Measurements from ENCODE around the gene CDH13.

The CDH13 gene

DNA sequence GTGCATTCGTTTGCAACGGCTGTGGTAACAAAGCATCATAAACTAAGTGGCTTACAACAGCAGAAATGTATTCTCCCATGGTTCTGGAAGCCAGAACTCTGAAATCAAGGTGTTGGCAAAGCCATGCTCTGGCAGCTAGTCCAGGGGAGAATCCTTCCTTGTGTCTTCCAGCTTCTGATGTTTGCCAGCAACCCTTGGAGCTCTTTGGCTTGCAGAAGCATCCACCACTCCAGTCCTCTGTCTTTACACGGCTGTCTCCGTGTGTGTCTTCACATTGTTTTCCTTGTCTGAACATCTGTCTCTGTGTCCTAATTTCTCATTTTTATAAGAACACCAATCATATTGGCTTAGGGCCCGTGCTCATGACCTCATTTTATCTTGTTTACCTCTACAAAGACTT lies 915.7 kb downstream of the CDH13 start:
- WGBS (ENCODE audit: insufficient coverage, insufficient read length): no CpG with 5 or more reads among the region's 5 CpGs
- Histone ChIP-seq H3K9me3 (ENCODE audit: control insufficient read depth, insufficient read depth, low read length) (no peaks in the 10 kb centered on the region), H3K4me1 (ENCODE audit: control insufficient read depth, insufficient read depth, low read length) (no peaks in the 10 kb centered on the region)

DNA sequence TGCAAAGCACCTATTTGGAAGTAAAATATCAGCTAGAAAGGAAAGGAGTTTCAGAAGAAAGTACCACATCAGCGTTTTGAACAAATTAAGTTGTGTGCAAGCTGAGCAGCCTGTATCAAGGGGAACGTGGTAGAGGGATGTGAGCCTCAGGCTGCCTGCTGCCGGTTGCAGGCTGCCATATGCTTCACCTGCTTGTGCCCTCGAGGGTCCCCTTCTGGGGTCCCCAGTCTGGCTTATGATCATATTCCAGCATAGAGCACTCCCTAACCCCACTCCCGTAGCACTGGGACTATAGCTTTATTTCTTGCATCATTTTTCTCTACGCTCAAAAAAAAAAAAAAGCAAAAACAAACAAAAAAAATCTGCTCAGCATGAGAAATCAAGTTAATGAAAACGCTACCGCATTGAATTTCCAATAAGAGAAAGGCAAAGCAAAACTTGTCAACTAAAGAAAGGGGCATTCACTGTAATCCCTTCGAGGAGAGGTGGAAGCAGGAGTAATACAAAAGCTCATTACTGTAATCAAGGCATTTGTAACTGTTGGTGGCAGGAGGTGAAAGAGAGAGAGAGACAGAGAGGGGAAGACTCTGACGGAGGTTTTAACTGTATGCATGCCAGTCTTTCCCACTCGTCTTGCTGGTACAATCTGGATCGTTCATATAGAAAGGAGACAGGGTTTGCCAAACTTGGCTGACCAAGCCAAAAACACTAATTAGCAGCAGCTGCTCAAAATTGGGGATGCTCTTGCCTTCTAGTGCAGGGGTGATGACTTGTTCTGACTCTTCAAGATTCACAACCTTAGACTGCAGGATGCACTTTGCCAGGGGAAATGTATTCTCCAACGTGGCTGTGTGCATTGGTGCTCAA lies 922.8 kb downstream of the CDH13 start:
- Histone ChIP-seq H3K9me3 (ENCODE audit: control insufficient read depth, insufficient read depth, low read length) (no peaks in the 10 kb centered on the region), H3K4me1 (ENCODE audit: control insufficient read depth, insufficient read depth, low read length) (peaks cover 2% of the 10 kb centered on the region; the same call in 1 of the 2 replicates), H3K27ac (ENCODE audit: low read length) (no peak overlapping the region), H3K27me3 (ENCODE audit: control insufficient read depth, insufficient read depth, low read length) (no peaks in the 10 kb centered on the region), H3K36me3 (ENCODE audit: control insufficient read depth, insufficient read depth, low read length) (no peaks in the 10 kb centered on the region), H3K4me3 (ENCODE audit: low read length) (no peak overlapping the region)
- WGBS (ENCODE audit: insufficient coverage, insufficient read length): no CpG with 5 or more reads among the region's 13 CpGs
- DNase-seq (ENCODE audit: low read depth, low spot score): no peak

More for the DNA sequence above, 915.7 kb downstream of the CDH13 start:
- Histone ChIP-seq H3K27me3 (ENCODE audit: control insufficient read depth, insufficient read depth, low read length) (no peaks in the 10 kb centered on the region), H3K27ac (ENCODE audit: low read length) (no peak overlapping the region), H3K4me3 (ENCODE audit: low read length) (no peak overlapping the region), H3K36me3 (ENCODE audit: control insufficient read depth, insufficient read depth, low read length) (no peaks in the 10 kb centered on the region)
- no peak for DNase-seq (ENCODE audit: low read depth, low spot score)

DNA sequence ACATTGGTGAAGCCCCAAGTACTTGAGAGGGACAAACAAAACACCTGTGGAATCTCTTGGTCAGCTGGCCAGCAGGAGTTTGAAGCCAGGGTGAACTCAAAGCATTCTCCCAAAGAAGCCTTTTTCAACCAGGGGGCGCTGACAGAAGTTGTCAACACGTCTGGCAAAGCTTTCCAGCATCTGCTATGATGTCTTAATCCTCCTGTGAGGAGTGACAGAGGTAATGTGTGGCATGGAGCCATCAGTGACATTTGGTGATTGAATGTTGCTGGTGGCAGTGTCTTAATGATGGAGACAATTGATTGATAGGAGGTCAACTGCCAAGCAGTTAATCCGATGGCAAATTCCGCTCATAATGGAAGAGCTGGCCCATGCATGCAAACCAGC lies 923.4 kb downstream of the CDH13 start:
- Histone ChIP-seq H3K36me3 (ENCODE audit: control insufficient read depth, insufficient read depth, low read length) (no peaks in the 10 kb centered on the region), H3K4me3 (ENCODE audit: low read length) (no peak overlapping the region), H3K27me3 (ENCODE audit: control insufficient read depth, insufficient read depth, low read length) (no peaks in the 10 kb centered on the region), H3K27ac (ENCODE audit: low read length) (no peak overlapping the region), H3K9me3 (ENCODE audit: control insufficient read depth, insufficient read depth, low read length) (no peaks in the 10 kb centered on the region), H3K4me1 (ENCODE audit: control insufficient read depth, insufficient read depth, low read length) (peaks cover 2% of the 10 kb centered on the region; the same call in 1 of the 2 replicates)
- DNase-seq (ENCODE audit: low read depth, low spot score): no peak
- no CpG with 5 or more reads among the region's 4 CpGs for WGBS (ENCODE audit: insufficient coverage, insufficient read length)

DNA sequence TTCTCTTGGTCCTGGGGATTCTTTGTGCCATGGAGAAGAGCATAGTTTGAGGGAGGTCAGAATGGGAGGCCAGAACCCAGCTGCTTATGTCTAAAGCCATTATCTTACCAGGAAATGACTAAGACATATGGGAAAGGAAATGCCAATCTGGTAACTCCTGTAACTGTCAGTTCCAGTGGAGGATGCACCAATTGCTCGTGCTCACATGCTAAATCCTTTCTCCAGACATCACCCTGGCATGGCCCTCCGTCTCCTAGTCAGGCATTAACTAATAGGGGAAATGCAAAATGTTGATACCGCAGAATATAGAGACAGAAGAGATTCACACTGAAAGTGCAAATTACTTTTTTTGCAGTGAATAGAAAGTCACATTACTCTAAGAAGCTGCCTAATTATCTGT lies 925.5 kb downstream of the CDH13 start:
- Histone ChIP-seq H3K9me3 (ENCODE audit: control insufficient read depth, insufficient read depth, low read length) (no peaks in the 10 kb centered on the region), H3K4me3 (ENCODE audit: low read length) (no peak overlapping the region), H3K36me3 (ENCODE audit: control insufficient read depth, insufficient read depth, low read length) (no peaks in the 10 kb centered on the region), H3K27me3 (ENCODE audit: control insufficient read depth, insufficient read depth, low read length) (no peaks in the 10 kb centered on the region), H3K4me1 (ENCODE audit: control insufficient read depth, insufficient read depth, low read length) (peaks cover 2% of the 10 kb centered on the region; the same call in 1 of the 2 replicates), H3K27ac (ENCODE audit: low read length) (no peak overlapping the region)
- no CpG with 5 or more reads among the region's 3 CpGs for whole genome bisulfite sequencing (ENCODE audit: insufficient coverage, insufficient read length)
- no peak for DNase-seq (ENCODE audit: low read depth, low spot score)

DNA sequence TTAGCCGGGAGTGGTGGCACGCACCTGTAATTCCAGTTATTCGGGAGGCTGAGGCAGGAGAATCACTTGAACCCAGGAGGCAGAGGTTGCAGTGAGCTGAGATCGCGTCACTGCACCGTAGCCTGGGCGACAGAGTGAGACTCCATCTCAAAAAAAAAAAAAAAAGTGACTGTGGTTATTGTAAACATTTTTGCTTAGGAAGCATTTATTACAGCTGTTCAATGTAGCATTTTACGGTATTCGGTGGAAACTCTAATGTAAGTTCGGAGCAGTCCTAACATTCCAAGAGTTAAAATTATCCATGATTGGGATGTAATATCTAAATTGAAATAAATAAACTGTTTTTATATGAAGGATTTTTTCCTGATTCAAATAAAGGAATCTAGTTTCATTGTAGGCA lies 926.2 kb downstream of the CDH13 start:
- Histone ChIP-seq H3K27me3 (ENCODE audit: control insufficient read depth, insufficient read depth, low read length) (no peaks in the 10 kb centered on the region), H3K9me3 (ENCODE audit: control insufficient read depth, insufficient read depth, low read length) (no peaks in the 10 kb centered on the region), H3K36me3 (ENCODE audit: control insufficient read depth, insufficient read depth, low read length) (no peaks in the 10 kb centered on the region), H3K4me1 (ENCODE audit: control insufficient read depth, insufficient read depth, low read length) (peaks cover 3% of the 10 kb centered on the region; the same call in 1 of the 2 replicates), H3K4me3 (ENCODE audit: low read length) (no peak overlapping the region), H3K27ac (ENCODE audit: low read length) (no peak overlapping the region)
- WGBS (ENCODE audit: insufficient coverage, insufficient read length): no CpG with 5 or more reads among the region's 10 CpGs
- DNase-seq (ENCODE audit: low read depth, low spot score): no peak

DNA sequence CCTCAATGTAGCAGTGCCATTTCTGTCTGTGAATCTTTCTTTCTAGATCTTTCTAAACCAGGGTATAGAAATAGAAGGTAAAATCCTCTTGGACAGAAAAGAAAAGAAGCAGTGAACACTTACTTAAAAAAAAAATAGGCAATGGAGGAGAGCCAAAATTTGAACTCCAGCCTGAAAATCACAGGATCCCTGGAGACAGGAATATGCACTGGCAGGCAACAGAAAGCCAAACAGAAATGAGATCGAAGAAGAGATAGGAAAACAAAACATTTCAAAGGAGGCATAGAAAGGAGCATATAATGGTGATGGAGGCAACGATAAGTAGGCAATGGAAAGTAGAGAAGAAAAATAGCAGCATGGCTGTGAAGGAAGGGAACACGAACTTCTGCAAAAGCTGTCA lies 927.3 kb downstream of the CDH13 start:
- DNase-seq (ENCODE audit: low read depth, low spot score): no peak

DNA sequence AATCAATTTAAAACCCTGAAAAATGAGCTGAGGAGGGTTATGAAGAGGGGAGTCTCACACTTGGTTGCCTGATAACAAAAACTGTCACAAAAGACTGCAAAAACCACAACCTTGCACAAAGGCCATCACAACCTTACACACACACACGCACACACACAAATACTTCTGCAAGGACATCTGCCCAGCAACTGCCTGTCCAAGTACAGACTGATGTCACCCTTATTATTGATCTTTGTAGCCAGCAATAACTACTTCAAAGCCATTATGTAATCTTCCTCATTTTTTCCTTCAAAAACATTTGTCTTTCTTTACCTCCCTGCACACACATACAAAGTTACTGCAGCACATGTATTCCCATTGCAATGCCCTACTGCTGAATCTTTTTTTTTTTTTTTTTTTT lies 927.8 kb downstream of the CDH13 start:
- no CpG with 5 or more reads among the region's 1 CpG for WGBS (ENCODE audit: insufficient coverage, insufficient read length)
- no peak for DNase-seq (ENCODE audit: low read depth, low spot score)
- no peak overlapping the region for H3K4me3 ChIP-seq (ENCODE audit: low read length)
- H3K36me3 ChIP-seq (ENCODE audit: control insufficient read depth, insufficient read depth, low read length): no peaks in the 10 kb centered on the region
- H3K9me3 ChIP-seq (ENCODE audit: control insufficient read depth, insufficient read depth, low read length): no peaks in the 10 kb centered on the region
- no peaks in the 10 kb centered on the region for H3K27me3 ChIP-seq (ENCODE audit: control insufficient read depth, insufficient read depth, low read length)
- no peak overlapping the region for H3K27ac ChIP-seq (ENCODE audit: low read length)
- peaks cover 3% of the 10 kb centered on the region; the same call in 1 of the 2 replicates for H3K4me1 ChIP-seq (ENCODE audit: control insufficient read depth, insufficient read depth, low read length)

More for the DNA sequence above, 927.3 kb downstream of the CDH13 start:
- Histone ChIP-seq H3K36me3 (ENCODE audit: control insufficient read depth, insufficient read depth, low read length) (no peaks in the 10 kb centered on the region), H3K9me3 (ENCODE audit: control insufficient read depth, insufficient read depth, low read length) (no peaks in the 10 kb centered on the region), H3K27ac (ENCODE audit: low read length) (no peak overlapping the region), H3K27me3 (ENCODE audit: control insufficient read depth, insufficient read depth, low read length) (no peaks in the 10 kb centered on the region), H3K4me1 (ENCODE audit: control insufficient read depth, insufficient read depth, low read length) (peaks cover 3% of the 10 kb centered on the region; the same call in 1 of the 2 replicates), H3K4me3 (ENCODE audit: low read length) (no peak overlapping the region)
- WGBS (ENCODE audit: insufficient coverage, insufficient read length): no CpG with 5 or more reads among the region's 3 CpGs

DNA sequence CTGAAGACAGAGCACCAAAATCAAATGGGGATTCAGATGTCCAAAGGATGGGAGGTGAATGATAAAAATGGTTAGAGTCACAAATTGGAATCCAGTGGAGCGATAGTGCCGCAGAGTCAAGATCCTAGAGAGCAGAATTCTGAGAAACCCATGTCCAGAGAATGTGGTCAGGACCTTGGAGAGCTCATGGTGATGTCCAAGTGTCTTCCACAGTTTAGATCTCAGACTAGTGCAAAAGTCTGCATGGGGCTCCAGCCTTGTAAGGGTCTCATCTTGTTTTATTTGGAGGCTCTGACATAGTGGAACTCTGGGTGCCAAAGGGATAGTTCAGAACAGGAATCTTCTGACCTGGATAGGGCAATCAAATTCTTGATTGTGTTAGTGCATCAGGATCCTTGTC lies 935.1 kb downstream of the CDH13 start:
- Histone ChIP-seq H3K4me3 (ENCODE audit: low read length) (no peak overlapping the region), H3K36me3 (ENCODE audit: control insufficient read depth, insufficient read depth, low read length) (no peaks in the 10 kb centered on the region), H3K27me3 (ENCODE audit: control insufficient read depth, insufficient read depth, low read length) (no peaks in the 10 kb centered on the region), H3K4me1 (ENCODE audit: control insufficient read depth, insufficient read depth, low read length) (0 out of 2 replicates have a peak, but pooled peaks cover 1% of the 10 kb centered on the region), H3K27ac (ENCODE audit: low read length) (no peak overlapping the region), H3K9me3 (ENCODE audit: control insufficient read depth, insufficient read depth, low read length) (no peaks in the 10 kb centered on the region)
- no peak for DNase-seq (ENCODE audit: low read depth, low spot score)
- no CpG with 5 or more reads among the region's 2 CpGs for WGBS (ENCODE audit: insufficient coverage, insufficient read length)

DNA sequence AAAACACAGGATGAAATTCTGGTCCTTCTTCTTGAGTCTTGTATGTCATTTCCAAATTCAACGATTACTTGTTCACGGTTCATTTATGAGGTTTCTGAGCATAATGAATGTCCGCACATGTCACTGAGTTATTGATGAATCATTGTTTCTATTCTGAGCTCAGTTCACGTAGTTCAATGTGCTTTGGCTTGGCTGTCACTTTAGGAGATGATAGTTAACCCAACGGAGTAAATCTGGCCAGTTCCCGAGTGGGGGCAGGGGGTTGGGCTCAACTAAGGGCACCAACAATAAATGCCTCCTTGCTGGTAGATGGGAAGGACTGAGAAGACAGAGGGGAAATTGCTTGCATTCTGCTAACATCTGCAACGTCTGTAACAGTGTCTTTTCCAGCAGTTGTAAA lies 941.6 kb downstream of the CDH13 start:
- Histone ChIP-seq H3K9me3 (ENCODE audit: control insufficient read depth, insufficient read depth, low read length) (no peaks in the 10 kb centered on the region), H3K27ac (ENCODE audit: low read length) (no peak overlapping the region), H3K4me1 (ENCODE audit: control insufficient read depth, insufficient read depth, low read length) (0 out of 2 replicates have a peak, but pooled peaks cover 1% of the 10 kb centered on the region), H3K36me3 (ENCODE audit: control insufficient read depth, insufficient read depth, low read length) (no peaks in the 10 kb centered on the region), H3K4me3 (ENCODE audit: low read length) (no peak overlapping the region), H3K27me3 (ENCODE audit: control insufficient read depth, insufficient read depth, low read length) (no peaks in the 10 kb centered on the region)
- no CpG with 5 or more reads among the region's 7 CpGs for WGBS (ENCODE audit: insufficient coverage, insufficient read length)
- no peak for DNase-seq (ENCODE audit: low read depth, low spot score)

DNA sequence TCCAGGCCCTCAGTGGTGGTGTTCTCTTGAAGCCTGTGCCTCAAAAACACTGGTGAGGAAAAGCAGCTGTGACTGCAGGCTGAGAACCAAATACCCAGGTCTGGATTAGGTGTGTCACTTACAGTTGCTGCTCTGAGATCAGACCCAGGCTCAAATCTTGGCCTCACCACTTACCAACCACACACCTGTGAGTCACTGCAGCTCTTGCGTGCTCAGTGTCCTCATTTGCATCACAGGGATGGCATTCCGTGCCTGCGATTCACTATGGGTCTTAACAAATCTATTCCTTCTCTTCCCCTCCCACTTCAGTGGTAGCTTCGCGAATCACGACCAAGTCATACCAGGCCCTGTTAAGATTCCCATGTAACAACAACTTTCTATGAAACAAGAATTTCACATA lies 947.6 kb downstream of the CDH13 start:
- WGBS (ENCODE audit: insufficient coverage, insufficient read length): no CpG with 5 or more reads among the region's 6 CpGs
- Histone ChIP-seq H3K36me3 (ENCODE audit: control insufficient read depth, insufficient read depth, low read length) (no peaks in the 10 kb centered on the region), H3K27me3 (ENCODE audit: control insufficient read depth, insufficient read depth, low read length) (no peaks in the 10 kb centered on the region), H3K4me1 (ENCODE audit: control insufficient read depth, insufficient read depth, low read length) (peaks cover 4% of the 10 kb centered on the region; the same call in 1 of the 2 replicates), H3K4me3 (ENCODE audit: low read length) (no peak overlapping the region), H3K27ac (ENCODE audit: low read length) (no peak overlapping the region), H3K9me3 (ENCODE audit: control insufficient read depth, insufficient read depth, low read length) (no peaks in the 10 kb centered on the region)
- peak; percentile 20 for DNase-seq (ENCODE audit: low read depth, low spot score)
